Adrenal gland (tissue), 5 donors: ENCODE data around the gene IYD.

Source experiments
- CTCF ChIP-seq, 6 experiments: fragments of 450-650 bp in 4 of 6; fragments of 200-600 bp in 2 of 6; sonication (generic) in 1 of 6; IDR thresholded peaks; 1 replicate in 5 of 6; 2 replicates in 1 of 6; pipeline versions ENCODE4 v1.5.1 to v1.8.0; 2016 to 2021; ENCODE audit warnings: antibody characterized with exemption in 6 of 6, mild to moderate bottlenecking in 2 of 6, moderate library complexity in 1 of 6
- POLR2A ChIP-seq, 2 donors: fragments of 450-650 bp; IDR thresholded peaks; one replicate each; pipeline ENCODE4 v1.6.1; 2017; ENCODE audit warnings: antibody characterized with exemption in 2 of 2, mild to moderate bottlenecking in 2 of 2, moderate library complexity in 1 of 2
- donor health status: DM: no; HTN: no; CAD: no.

- TF ChIP-seq CTCF (IDR thresholded peaks at IDR 0.05) (no peak), POLR2A (IDR thresholded peaks at IDR 0.05) (no peak)
These were observed 83.1 kb downstream of the IYD start for GRCh38 chr6:150451807-150452427.
